Frontal cortex (tissue), 4 donors: ENCODE results near the gene LRRC75A. TPM values are rescaled to one million over a fixed set of nuclear protein-coding genes. Genes with fewer than 3 reads are reported as not detected.
A peak's percentile ranks its signal among the peaks of the same experiment; 100 is the strongest.
"Not testable (repeated sequence)": the region's sequence is repeated elsewhere in the genome, so short reads cannot be mapped to it uniquely, and the experiment has no call there.

Experiments
- DNase-seq, 2 donors: peaks; one replicate each; pipeline ENCODE4 v3.0.0; 2012; ENCODE audit warnings: low spot score in 2 of 2
- FAIRE-seq: peaks from 2 replicates; lab custom pipeline; 2012; peaks lifted over from hg19 to GRCh38; lab: Jason Lieb, UNC
- small RNA-seq: library from RNA; depleted of rRNA; stranded (forward); fragments of <200 nt; gene quantifications from one replicate; pipeline ENCODE3, GENCODE V24; 2014
- total RNA-seq: library from RNA; depleted of rRNA; stranded (reverse); fragments of >200 nt; gene quantifications from one replicate; pipeline ENCODE4 v1.2.3, GENCODE V29; 2014
- donor health status: control.
- donor health status: control.
- donor health status: control.

Gene LRRC75A
- total RNA-seq, 1 donor from 2014 or later: 3.3 TPM

DNA sequence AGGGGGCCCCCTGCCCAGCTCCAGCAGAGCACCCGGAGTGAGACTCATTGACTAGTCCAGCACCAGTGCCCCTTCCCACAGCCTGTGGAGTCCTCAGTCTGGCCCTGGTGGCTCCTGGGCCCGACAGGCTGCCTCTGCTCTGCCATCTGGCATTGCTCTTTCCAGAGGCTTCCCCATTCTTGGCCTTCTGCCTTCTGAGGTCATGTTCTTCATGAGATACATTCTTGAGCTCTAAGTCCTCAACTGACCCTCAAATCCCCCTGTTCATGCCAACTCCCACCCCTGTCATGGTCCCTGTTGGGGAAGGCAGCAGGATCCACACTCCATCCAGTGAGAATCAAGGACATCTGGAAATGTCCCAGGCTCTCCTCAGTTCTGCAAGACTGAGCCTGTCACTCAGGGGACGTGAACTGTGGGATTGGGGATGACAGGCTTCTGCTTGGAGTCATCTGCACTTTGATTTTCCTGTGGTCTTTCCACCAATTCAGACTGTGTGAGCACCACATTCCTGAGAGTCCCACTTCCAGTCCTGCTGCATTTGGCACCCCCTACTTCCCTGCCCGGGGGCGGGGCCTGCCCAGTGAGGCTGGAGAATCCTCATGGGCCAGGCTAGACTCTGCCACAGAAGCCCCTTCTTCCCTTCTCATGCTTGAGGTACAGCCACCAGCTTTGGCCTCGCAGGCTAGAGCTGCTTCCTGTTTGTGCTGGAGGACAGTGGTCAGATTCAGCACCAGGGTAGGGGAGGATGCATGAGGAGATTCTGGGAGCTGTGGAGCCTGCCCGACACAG, 73.9 kb downstream of the LRRC75A start:
- FAIRE-seq: no peak
- DNase-seq: no peak

DNA sequence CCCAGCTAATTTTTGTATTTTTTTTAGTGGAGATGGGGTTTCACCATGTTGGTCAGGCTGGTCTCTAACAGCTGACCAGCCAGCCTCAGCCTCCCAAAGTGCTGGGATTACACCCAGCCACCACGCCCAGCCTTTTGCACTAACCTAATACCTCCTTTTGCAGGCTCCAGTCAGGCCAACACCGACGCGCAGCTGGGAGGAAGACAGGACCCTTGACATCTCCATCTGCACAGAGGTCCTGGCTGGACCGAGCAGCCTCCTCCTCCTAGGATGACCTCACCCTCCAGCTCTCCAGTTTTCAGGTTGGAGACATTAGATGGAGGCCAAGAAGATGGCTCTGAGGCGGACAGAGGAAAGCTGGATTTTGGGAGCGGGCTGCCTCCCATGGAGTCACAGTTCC, 74.6 kb downstream of the LRRC75A start:
- FAIRE-seq: no peak
- DNase-seq: no peak

- no peak for DNase-seq
- FAIRE-seq: no peak
These were observed 76.7 kb downstream of the LRRC75A start, which contains the start of gene TRPV2 for GRCh38 chr17:16415031-16415924. Gene TRPV2 (plus strand): TSS chr17:16415571. CDS start chr17:16417669, 2,098 bp downstream.

- FAIRE-seq (no peak), DNase-seq (no peak)
These were observed 83.9 kb downstream of the LRRC75A start for GRCh38 chr17:16407911-16408588.

DNA sequence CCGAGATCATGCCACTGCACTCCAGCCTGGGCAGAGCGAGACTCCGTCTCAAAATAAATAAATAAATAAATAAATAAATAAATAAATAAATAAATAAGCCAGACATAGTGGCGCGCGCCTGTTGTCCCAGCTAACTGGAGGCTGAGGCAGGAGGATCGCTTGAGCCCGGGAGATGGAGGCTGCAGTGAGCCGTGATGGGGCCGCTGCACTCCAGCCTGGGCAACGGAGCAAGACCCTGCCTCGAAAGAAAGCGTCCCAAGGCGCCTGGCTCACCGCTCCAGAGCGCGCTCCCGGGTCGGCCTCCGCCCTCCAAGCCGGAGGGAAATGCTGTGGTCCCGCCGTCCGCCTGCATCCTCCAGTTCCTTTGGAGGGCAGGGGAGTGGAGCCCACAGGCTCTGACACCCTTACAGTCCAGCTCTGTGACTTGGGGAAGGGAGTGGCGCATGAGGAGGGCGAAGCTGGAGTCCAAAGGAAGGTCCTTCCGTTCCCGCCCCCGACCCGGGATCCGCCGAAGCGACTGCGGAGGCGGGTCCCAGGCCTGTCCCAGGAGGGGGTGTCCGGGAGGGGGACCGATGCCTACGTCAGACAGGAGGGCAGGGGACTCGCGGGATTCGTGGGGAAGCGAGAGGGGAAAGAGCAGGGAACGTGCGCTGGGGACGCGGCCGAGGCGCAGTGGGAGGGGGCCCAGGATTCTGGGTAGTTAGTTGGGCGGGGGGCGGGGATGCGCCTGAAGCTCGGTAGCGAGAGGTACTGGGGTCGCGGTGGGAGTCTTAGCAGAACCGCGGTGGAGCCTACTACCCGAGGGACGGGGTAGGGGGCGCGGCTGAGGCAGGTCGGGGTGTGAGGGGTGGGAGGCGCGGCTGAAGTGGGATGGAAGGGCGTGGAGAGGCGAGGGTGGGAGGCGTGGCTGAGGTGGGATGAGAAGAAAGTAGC, 85.0 kb downstream of the LRRC75A start:
- FAIRE-seq (no peak), DNase-seq (peak in 1 of 2 donors; percentile 76)

DNA sequence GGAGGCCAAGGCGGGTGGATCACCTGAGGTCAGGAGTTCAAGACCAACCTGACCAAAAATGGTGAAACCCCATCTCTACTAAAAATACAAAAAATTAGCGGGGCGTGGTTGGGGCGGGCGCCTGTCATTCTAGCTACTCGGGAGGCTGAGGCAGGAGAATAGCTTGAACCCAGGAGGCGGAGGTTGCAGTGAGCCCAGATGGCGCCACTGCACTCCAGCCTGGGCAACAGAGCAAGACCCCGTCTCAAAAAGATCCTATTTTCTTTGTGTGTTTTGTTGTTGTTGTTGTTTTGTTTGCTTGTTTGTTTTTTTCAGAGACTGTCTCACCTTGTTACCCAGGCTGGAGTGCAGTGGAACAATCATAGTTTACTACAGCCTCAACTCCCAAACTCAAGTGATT, 88.1 kb downstream of the LRRC75A start:
- FAIRE-seq: not testable (repeated sequence)

GRCh38 chr17:16398270-16399267, 93.4 kb downstream of the LRRC75A start:
- DNase-seq (no peak), FAIRE-seq (no peak)

More for the DNA sequence above, 88.1 kb downstream of the LRRC75A start:
- not testable (repeated sequence) for DNase-seq

- not testable (repeated sequence) for FAIRE-seq, DNase-seq
These were observed 95.3 kb downstream of the LRRC75A start for GRCh38 chr17:16396693-16397092.

DNA sequence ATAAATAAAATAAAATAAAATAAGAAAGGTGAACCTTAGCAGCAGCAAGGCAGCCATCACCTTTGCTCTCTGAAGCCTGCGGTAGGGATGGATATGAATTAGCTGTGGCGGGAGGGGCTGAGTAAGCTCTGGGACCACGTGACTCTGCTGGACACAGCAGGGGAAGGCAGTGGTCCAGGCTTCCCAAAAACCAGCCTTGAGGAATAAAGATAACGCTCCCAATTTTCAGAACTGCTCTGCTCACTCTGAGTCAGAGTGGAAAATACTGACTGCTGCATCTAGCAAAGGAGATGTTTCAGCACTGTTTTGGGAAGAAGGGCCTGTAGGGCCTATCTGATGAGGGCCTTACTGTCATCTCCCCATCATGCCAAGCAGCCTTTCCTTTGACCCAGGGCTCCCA, 96.1 kb downstream of the LRRC75A start:
- DNase-seq, FAIRE-seq: not testable (repeated sequence)

DNA sequence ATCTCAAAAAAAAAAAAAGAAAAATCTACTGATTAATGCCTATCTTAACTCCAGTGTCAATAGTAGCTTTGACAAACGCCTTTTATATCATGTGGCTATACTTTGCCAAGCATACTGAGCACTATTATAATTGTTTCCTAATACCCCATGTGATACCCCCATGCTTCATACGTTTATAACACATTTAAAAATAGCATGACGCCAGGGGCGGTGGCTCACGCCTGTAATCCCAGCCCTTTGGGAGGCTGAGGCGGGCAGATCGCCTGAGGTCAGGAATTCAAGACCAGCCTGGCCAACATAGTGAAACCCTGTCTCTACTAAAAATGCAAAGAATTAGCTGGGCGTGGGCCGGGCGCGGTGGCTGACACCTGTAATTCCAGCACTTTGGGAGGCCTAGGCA, 99.5 kb downstream of the LRRC75A start:
- FAIRE-seq, DNase-seq: not testable (repeated sequence)

Small RNA genes lying within 50 kb of the gene (small RNA-seq; reads per million reads assigned to genes)
- gene SNORD49A (not detected), gene SNORD65 (not detected)

Other genes starting within 250 kb of the LRRC75A start
- 97.8 TPM for gene CENPV, start 138.7 kb downstream of the LRRC75A start, total RNA-seq
- gene UBB, start 111.1 kb downstream of the LRRC75A start, total RNA-seq: 1,503 TPM
- 2.4 TPM for gene TRPV2, start 76.6 kb downstream of the LRRC75A start, total RNA-seq
- 27.3 TPM for gene ZNF287, start 77.0 kb upstream of the LRRC75A start, total RNA-seq
- gene ZNF624, start 161.7 kb upstream of the LRRC75A start, total RNA-seq: 34.6 TPM
- gene CCDC144A, start 198.0 kb upstream of the LRRC75A start, total RNA-seq: 48.5 TPM